Stimulated activated CD8-positive, alpha-beta memory T cell treated with anti-CD3 and anti-CD28 coated beads, Interleukin-7, amount 100 ng/mL, for 48 hours (primary cell): ENCODE data around the gene CAB39L.
A peak's percentile ranks its signal among the peaks of the same experiment; 100 is the strongest.
"Not testable (repeated sequence)": the region's sequence is repeated elsewhere in the genome, so short reads cannot be mapped to it uniquely, and the experiment has no call there.

Source experiments
- DNase-seq, 2 donors: peaks; one replicate each; pipeline ENCODE4 v3.0.0-alpha.2; 2020; ENCODE audit warnings: low read depth in 1 of 2; ENCODE audit errors: extremely low read depth in 1 of 2

CAB39L gene

DNA sequence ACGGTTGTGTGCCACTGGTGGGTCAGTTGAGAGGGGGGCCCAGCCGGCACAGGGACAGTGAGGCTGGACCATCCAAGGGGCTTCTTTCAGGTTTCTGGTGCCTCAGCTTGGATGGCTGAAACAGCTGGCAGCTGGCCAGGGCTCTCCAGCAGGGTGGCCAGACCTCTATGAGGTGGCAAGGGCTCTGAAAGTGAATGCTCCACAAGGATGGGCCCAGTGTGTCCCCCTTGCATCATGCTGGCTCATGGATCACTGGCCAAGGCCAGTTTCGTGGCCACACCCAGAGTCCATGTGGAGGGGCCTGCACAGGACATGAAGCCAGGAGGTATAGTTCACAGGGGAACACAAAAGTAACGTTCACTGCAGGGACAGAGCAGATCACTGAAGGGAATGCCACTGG is 146.5 kb downstream of the CAB39L start:
- no peak for DNase-seq

DNA sequence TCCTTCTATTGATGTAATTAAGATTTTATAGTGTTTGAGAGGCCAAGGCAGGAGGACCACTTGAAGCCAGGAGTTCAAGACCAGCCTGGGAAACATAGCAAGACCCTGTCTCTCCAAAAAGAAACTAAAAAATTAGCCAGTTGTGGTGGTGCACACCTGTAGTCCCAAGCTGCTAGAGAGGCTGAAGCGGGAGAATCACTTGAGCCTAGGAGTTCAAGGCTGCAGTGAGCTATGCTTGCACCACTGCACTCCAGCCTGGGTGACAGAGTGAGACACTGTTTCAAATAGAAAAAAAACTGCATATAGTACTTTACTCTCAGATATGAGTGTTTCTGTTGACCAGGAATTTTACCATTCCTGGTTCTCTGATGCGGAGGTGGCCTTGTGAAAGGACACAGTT is 147.2 kb downstream of the CAB39L start:
- DNase-seq, result no peak

DNA sequence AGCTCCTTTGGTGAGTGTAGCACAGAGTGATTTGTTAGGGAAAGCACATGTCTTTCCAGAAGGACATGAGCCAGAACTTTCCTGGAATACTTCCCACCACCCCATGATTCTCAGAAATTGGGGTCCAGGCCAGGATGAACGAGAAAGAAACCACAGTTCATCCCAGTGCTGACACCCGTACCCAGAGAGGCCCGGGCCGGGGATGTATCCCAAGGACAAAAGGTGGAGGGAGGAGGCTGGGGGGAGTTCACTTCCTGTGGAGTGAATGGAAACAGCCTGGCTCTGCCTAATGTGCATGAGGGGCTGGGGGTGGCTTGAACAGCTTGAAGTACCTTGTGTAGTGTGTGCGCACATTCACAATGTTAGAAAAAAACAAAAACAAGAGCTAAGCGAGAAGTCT is 148.6 kb downstream of the CAB39L start:
- no peak for DNase-seq

DNA sequence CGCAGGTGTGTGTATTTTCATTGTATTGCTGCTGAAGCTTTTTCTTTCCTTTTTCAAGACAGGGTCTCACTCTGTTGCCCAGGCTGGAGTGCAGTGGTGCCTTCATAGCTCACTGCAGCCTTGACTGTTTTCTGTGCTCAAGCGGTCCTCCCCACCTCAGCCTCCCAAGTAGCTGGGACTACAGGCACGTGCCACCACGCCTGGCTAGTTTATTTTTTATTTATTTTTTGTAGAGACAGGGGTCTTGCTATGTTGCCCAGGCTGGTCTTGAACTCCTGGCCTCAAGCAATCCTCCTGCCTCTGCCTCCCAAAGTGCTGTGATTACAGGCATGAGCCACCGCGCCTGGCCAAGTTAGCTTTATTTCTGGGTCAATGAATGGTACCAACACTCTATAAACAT is 149.1 kb downstream of the CAB39L start:
- not testable (repeated sequence) for DNase-seq

DNA sequence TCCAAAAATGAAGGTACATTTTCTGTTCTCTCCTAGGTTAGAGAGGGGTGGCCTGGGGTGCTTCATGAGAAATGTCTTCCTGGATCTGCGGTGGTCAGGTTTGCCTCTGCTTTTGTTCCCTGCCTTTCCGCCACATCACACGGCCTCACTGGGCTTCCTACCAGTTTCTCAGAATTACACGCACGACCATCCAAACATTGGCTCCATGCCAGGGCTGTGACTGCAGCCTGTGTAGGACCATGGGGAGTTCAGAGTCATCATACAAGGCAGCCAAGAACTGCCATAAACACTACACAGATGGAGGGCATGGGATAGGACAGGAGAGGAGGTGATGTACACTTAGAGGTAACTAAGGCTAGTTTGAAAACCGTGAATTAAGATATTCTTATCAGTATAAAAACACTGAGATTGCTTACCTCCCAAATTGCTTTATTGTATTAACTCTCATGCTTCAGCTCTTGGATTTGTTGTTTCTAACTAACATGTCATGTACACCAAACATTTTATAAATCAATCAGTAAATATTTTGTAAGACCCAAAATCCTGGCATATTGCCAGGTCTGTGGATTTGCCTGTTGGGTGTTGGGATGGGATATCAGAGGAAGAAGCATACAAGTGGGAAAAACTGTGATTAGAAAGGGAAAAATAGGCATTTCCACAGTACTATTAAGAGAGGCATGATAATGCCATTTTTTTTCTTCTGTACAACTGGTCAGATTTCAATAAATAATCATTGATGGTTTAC is 150.9 kb downstream of the CAB39L start:
- DNase-seq, result peak in 1 of 2 donors; percentile 16

DNA sequence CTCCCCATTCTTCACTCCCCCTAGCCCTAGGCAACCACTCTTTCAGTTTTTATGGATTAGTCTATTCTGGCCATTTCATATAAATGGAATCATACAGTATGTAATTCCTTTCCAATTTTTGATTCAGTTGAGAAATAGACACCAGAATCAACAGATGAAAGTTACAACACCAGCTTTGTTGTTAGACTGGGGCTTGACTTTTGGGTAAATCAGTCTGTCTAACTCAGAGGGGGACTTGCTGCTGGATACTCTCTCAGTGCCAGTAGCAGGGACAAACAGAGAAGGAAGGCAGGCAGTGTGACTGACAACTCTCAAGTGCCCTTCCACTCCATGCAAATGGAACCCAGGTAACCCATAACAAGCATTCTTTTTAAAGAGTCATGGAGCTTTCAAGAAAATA is 155.4 kb downstream of the CAB39L start:
- DNase-seq, result no peak

DNA sequence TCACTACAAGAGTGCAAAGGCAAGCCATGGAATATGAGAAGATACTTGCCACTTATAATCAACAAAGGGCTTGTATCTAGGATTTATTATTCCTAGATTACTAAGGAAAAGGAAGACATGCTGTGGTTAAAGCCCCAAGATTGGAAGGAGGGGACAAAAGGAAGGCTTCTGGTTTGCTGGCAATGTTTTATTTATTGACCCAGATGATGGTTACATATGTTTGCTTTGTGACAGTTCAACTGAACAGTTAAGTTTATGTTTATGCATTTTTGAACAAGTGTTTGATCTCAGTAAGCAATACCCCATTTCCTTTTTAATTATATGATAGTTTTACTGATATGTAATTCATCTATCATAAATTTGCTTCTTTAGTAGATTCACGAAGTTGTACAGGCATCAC is 155.9 kb downstream of the CAB39L start:
- DNase-seq, result no peak

DNA sequence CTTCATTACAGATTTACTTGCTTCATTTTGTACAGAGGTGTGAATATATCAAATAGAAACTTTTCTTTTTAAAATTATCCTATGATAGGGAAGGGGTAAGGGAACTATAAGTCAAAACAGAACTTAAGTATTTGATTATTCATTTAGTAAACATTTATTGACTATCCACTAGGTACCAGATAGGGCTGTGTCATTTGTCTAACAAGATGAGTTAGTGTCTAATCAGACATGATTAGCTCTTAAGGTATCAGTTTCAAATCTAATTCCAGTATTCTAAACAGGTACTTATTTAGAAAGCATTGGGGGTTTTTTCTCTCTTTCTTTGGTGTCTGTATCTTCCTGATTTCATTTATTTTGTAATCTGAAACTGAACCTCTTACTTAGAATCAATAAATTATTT is 164.0 kb downstream of the CAB39L start:
- no peak for DNase-seq

DNA sequence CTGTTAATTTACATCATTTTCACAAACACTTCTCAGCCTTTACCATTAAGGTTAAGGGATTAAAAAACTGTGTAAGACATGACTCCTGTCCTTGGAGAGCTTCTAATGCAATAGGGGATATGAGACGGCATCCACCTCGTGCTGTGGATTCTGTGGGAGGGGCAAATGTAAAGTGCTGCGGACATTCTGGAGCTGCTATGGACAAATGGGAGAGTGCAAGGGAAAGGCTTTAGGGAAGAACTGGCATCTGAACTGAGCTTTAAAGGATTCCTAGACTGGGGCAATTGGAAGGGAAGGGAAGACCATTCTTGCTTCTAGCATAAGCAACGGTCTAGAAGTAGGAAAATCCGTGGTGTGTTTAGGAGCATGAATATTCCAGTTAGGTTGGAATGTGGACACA is 164.8 kb downstream of the CAB39L start:
- no peak for DNase-seq

DNA sequence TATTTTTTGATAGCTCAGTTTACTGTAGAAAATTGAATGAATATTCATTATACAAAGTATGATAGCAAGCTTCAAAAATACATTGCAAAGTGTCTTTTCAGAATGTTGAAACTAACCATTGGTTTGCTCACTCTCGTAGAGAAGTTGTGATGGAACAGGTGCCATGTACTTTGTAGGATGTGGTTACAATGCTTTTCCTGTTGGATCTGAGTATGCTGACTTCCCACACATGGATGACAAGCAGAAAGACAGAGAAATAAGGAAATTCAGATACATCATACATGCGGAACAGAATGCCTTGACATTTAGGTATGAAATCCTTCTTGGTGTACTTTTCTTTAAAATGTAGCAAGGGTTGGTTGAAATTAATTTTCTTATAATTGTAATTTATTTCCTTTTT is 165.7 kb downstream of the CAB39L start:
- no peak for DNase-seq

DNA sequence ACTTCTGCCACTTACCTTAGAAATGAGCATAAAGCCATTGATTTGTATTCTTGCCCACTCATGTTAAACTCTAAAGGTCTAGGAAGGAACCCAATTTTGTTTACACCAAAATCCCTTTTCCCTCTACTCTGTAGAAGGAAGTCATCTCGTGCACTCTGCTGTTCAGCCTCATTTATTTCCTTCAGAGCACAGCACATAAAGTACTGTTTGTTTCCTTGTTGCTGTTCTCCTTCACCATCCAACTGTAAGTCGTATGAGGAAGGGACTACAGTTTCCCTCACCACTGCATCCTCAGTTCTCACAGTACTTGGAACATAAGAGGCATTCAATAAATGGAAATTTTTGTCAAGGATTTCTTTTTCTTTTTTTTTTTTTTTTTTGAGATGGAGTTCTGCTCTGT is 171.6 kb downstream of the CAB39L start:
- no peak for DNase-seq

DNA sequence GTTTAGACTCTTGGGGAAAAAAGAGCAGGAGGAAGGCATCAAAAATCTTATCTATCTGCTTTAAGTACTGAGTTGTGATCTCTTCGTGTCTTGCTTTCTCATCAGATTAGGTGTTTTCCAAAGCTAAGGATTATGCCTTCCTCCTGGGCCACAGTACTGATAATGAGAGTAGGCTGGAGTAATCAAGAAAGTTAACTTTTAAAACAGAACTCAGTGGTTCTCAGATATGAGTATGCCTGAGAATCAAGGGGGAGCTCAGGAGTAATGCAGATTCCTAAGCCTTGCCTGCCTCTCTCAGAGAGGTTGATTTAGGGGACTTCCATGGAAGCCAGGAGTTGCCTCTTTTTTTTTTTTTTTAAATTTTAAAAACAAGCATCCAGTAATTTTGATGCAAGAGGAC is 172.6 kb downstream of the CAB39L start:
- DNase-seq, result no peak

DNA sequence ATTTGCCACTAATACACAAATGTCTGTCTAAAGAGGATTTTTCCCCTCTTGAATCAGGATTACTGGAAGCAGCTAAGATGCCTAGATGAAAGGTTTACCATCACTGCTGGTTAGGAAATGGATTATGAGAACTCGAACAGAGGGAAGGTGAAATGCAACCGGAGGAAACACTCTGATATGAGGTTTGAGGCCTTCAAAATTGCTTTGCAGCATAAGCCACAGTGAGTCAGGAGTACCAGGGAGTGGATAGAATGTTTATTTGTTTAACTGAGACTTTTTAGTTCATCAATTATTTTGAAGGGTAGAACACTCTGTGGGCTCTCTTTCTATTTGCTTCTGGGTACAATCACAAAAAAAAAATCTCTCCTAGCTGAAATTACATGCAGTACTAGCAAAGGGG is 178.0 kb downstream of the CAB39L start:
- DNase-seq, result no peak

DNA sequence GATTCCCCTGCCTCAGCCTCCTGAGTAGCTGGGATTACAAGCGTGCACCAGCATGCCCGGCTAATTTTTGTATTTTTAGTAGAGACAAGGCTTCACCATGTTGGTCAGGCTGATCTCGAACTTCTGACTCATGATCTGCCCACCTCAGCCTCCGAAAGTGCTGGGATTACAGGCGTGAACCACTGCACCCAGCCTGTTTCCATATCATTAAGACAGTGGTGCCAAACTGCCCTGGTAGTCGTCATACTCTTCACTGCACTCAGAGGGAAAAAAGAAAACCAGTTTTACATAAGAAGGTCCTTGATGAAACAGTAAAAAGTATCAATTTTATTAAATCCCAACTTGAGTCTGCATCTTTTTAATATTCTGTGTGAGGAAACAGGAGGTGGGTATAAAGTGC is 181.2 kb downstream of the CAB39L start:
- DNase-seq, result no peak

DNA sequence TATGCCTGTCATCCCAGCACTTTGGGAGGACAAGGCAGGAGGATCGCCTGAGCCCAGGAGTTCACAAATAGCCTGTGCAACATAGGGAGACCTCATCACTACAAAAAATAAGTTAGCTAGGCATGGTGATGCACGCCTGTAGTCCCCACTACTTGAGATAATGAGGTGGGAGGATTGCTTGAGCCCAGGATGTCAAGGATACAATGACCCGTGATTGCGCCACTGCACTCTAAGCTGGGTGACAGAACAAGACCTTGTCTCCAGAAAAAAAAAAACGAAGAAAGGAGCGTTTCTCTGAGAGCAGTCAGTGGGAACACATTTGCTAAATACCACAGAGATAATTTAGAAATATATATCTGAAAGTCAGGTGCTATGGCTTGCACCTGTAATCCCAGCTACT is 184.3 kb downstream of the CAB39L start:
- no peak for DNase-seq
